HG02870 (cell line): ENCODE data around the gene EPB41L1.

Experiments used
- ATAC-seq: cut with Tn5 transposase; IDR thresholded peaks from one replicate; pipeline ENCODE4 v1.9.1; 2021; ENCODE audit warnings: mild to moderate bottlenecking, moderate library complexity; ENCODE audit not compliant: unreplicated experiment

EPB41L1 gene

DNA sequence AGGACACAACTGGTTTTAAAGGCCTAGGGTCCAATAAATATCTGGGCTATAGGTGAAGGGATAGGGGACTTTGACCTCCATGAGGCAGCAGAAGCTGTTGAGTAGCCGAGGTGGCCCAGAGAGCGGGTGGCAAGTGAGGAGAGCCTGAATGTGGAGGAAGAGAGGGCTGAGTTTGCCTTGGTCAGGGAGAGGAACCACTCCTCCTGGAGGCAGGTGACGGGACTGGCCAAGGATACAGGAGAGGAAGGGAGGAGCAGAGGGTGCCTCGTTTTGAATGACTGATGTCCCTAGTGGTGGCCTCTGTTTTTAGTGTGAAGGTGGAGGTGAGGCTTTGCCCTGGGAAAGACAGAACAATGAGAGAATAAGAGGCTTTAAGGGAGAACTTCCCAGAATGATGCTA is 62.7 kb downstream of the EPB41L1 start:
- no peak for ATAC-seq

DNA sequence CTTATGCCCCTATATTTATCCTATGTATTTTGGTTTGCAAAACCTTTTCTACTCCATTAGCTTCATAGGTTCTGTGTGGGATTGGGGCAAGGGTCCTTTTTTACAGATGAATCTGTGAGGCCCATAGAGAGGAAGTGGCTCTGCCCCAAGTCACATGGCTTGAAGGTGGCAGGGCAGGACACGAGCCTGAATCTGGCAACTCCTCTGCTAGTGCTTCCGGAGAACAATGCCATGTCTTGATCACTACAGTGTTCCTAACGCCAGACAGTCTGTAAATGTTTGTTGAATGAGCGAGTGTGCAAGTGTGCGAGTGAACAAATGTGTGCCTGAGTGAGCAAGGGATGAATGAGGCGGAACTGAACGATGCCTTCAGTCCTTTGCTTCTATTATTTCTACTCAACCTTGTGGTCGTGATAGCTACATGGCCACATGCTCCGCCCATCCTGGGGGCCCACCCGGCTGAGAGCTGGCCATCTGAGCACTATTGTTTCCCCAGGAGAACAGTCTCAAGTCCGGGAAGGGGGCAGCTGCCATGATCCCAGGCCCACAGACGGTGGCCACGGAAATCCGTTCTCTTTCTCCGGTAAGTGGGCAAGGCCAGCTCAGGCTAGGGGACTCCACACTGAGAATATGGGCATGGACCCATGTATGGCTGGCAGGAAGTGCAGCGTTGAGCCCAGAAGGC is 64.0 kb downstream of the EPB41L1 start:
- ATAC-seq: no peak

DNA sequence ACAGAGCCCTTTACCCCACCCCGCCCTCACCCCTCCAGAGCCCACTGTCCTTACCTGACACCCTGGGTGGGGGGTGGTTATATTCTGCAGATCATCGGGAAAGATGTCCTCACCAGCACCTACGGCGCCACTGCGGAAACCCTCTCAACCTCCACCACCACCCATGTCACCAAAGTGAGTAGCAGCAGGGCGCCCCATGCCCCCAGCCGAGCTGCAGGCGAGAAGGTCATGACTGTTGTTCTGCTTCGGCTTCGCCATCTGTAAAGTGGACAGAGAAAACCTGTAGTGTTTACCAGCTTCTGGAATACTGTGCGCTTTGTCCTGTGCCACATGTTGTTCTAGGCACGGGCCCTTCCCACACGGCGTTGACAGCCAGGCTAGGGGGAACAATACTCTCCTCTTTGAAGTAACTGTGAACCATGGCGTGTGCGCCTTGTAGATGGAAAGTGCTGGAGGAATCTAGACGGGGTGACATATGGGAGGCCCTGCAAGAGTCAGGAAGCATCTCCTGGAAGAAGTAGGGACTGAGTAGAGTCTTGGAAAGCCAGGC is 65.2 kb downstream of the EPB41L1 start:
- no peak for ATAC-seq

DNA sequence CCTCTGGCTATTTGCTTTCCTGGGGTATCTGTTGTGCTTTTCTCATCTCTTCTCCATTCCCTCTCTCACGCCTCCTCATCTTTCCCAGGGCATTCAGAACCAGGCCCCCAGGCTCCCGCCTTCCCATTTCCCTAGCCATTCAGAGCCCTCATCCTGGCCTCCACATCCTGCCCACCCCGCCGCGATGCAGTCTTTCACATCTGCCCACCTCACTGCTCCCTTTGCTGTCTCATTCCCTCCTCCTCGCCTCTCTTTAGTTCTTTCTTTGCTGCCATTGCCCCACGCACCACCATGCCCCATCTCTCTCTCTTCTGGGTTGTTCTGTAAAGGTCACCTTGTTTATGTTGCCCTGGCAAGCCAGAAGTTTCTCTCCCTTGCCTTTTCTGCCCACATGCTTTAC is 71.1 kb downstream of the EPB41L1 start:
- ATAC-seq: no peak

DNA sequence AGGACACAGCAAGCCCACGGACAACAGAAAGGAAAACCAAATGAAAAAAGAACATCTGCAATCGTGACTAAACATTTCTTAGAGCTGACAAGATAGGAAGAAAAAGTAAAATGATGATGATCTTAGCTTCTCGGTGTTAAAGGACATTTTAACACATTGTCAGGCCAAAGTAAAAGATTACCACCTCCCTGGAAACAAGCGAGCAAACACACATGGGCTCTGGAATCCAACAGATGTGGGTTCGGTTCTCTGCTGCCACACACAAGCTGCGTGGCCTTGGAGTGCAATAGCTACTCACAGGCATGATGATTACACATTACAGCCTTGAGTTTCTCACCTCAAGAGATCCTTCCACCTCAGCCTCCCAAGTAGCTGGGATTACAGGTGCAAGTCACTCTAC is 74.2 kb downstream of the EPB41L1 start:
- no peak for ATAC-seq

DNA sequence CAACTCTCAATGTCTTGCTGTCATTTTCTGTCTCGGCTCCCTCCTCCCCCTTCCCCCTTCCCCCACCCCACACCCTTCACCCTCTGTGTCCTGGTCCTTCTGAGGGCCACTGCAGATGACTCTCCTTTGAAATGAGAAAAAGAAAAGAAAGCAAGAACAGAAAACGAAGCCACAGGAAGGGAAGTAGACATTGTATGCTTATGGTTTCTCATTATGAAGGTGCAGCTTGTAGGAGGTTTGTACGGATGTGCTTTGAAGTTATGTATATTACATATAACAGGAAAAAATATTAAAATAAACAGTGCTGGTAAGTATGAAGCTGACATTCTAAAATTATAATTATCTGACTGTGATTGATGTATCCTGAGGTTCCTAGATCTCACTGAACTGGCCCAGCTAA is 75.5 kb downstream of the EPB41L1 start:
- ATAC-seq: no peak

DNA sequence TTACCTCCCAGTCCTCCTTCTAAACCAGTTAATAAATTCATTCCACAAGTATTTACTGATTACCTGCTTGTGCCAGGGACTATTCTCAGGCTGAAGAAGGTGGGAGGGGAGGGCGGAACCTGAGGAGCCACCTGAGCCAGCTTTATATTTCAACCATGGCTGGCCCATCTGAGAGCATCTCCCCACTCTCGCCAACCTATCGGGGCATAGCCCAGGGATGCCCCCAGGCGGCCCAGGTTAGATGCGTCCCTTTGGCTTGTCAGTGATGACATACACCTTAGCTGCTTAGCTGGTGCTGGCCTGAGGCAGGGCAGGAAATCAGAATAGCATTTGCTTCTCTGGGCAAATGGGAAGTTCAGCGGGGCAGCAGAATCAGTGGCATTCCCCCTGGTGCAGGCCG is 76.8 kb downstream of the EPB41L1 start:
- ATAC-seq: no peak

DNA sequence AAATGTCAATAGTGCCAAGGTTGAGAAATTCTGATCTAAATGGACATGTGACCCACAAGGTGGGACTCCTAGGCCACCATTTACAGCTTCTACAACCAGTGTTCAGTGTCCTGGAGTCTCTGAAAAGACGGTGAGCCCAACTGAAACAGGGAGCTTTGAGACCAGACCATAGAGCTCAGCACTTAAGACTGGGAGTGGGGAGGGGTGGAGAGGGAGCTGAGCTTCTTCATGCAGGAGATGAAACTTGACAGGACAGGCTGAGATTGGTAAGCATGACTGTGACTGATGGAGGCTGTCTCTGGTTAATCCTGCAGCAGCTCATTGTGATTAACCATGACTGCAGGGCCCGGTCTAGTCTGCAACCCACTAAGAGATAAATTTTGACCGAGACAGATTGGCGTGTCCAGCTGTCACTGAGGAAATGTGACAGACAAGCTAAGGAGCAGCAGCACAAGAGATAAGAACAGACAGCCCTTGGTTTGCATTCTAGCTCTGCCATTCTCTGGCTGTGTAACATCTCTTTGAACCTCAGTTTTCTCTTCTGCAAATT is 80.3 kb downstream of the EPB41L1 start:
- ATAC-seq: no peak

DNA sequence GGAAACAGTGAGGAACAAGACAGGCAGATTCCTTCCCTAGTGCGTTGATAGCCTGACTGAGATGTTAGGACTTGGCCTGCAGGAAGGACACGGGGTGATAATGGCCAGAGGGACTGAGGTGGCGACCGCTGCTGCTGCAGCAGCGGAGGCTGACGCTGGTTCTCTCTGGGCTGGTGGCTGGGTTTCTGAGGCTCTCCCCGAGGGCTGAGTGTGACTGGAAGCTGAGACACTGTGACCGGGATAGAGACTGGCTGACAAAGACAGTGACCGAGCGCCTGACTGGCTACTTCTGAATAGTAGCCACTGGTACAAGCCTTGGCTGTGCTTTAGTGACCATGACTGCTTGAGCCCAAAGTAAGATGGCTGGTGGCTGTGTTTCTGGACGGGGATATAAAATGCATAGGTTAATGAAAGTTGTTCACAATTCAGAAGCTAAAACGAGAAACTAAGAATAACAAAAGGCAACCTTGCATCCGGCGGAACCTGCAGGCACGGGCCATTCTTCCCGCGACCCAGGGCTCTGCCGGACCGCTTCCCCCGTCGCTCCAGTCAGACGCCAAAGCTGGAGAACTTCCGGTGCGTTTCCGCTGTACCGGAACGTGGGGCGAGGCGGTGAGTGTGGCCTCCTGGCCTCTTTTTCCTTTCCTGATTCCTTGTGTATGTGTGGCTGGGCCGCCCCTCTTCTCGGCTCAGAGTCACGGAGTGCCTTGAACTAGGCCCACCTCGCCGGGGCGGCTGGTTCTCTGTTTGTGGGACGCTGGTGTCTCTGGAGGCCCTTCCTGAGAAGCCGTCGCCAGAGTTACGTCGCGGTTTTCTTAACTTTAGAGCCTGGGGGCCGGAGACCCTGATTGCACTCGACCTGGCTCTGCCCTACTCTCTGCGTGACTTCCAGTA is 81.6 kb downstream of the EPB41L1 start, which contains the start of gene AAR2:
TSS of gene AAR2 (plus strand) at position 587 of the 894 bp plus-strand sequence. CDS start 3,391 bp downstream, outside the sequence.
- no peak for ATAC-seq

DNA sequence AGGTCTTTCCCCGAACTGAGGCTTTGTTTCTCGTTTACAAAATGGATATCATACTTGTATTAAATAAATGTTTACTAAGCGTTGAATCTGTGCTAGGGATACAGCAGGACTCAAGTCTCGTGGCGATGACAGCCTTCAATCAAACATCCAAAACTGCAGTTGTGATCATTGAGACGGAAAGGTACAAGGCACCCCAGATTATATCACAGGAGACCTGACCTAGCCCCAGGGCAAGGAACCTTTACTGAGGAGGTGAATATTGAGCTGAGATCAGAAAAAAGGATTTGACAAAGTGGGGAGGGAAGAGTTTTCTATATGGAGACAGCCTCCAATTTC is 82.2 kb downstream of the EPB41L1 start:
- ATAC-seq: no peak

DNA sequence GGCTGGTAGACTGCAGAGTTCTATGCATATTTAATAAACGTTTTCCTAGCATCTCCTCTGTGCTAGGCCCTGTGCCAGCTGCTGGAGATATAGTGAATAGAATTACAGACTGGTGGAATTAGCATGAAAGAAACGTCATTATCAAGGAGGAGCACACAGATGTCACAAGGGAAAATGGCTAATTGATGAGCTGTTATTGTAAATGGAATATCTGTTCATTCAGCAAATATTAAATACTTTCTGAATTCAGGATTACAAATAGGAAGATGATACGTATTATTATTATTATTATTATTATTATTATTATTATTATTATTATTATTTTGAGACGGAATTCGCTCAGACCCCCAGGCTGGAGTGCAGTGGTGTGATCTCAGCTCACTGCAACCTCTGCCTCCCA is 82.9 kb downstream of the EPB41L1 start:
- no peak for ATAC-seq

DNA sequence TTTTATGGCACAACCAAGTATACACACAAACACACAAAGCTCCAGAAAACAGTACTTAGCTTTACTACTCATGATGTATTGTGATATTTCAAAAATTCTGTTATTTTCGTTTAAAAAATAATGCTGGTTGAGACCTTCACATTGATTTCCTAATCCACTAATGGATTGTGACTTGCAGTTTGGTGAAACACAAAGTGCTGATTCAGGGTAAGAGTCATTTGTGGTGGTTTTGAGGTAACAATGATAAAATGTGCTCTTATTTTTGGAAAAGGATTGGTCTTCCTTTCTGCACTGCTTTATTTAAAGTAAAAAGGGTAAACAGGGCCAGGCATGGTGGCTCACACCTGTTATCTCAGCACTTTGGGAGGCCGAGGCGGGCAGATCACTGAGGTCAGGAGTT is 83.6 kb downstream of the EPB41L1 start:
- no peak for ATAC-seq

DNA sequence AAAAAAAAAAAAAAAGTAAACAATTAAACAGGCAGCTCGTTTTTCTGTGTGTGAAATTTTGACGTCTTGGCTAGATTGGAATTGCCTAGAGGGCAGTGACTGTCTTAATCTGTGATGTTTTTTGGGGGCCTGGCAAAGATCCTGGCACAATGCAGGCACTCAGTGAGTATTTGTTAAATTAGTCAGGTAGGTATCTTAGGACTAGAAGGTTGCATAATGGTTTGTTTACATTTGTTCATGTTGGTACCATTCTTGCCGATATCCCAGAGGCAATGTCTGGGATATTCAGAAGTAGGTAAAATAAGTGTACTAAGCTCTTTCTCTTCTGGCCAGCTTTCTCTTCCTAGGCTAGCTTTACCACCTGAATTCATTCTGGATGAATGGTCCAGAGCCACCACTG is 84.2 kb downstream of the EPB41L1 start:
- no peak for ATAC-seq

DNA sequence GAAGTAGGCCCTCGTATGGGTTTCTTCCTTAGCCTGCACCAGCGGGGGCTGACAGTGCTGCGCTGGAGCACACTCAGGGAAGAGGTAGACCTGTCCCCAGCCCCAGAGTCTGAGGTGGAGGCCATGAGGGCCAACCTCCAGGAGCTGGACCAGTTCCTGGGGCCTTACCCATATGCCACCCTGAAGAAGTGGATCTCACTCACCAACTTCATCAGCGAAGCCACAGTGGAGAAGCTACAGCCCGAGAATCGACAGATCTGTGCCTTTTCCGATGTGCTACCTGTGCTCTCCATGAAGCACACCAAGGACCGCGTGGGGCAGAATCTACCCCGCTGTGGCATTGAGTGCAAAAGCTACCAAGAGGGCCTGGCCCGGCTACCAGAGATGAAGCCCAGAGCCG is 85.5 kb downstream of the EPB41L1 start:
- no peak for ATAC-seq

DNA sequence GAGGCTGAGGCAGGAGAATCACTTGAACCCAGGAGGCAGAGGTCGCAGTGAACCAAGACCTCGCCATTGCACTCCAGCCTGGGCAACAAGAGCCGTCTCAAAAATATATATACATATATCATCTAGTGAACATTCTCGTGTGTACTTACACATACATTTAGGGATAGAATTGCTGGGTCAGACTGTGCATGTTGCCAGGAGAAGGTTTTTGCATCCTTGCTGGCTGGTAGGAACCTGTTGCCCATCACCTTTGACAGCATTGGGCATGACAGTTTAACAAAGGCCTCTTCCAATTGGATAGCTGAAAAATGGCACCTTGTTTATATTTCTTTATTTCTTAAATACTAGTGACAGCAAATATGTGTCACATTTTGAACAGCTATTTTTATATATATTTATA is 87.1 kb downstream of the EPB41L1 start:
- ATAC-seq: no peak

DNA sequence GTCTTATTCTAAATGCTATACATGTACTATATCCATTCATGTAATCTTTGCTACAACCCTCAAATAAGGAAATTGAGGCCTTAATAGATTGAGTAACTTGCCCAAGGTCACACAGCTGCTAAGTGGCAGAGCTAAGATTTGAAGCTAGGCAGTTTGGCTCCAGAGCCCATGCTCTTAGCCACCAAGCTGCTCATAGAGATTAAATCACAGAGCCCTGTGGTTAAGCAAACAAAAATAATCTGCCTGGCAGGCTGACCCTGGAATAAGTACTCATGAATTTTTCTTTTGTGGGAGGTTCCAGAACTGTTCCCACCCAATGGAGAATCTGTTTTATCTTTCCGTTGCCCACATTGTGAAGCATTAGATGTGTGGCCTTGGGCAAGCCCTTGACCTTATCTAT is 89.2 kb downstream of the EPB41L1 start:
- no peak for ATAC-seq

DNA sequence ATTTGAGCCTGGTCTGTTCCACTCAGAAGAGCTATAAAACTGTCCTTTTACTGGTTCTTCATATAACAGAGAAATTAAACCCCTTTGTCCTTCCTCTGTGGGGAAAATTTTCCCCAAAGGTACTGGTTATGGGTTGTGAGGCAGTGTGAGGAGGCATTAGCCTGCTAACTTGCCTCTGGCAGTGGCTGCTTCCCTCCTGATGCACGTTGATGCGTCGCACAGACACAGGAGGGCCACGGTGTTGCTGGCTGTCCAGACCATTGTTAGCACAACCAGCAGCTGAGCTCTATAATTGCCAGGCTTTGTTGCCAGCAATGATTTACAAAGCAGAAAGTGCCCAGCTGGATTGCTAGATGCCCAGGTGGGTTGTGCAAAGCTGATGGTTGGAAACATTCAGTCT is 91.9 kb downstream of the EPB41L1 start:
- ATAC-seq: no peak

DNA sequence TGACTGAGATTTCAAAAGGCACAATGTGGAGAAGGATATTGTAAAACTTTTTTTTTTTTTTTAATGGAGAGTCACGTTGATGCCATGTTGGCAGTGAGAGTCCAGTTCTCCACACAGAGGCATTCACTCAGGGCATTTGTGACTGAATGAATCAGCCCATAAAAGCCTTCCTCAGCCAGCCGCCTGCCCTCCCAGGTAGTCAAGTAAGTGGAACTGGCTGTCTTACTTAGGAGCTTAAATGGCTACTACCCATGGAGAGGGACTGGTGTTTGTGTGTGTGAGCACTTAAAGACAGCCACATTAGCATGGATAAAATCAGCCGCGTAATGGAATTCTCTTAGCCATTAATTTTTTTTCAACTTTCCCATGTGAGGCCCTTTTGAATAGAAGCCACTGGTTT is 94.3 kb downstream of the EPB41L1 start:
- ATAC-seq: no peak

DNA sequence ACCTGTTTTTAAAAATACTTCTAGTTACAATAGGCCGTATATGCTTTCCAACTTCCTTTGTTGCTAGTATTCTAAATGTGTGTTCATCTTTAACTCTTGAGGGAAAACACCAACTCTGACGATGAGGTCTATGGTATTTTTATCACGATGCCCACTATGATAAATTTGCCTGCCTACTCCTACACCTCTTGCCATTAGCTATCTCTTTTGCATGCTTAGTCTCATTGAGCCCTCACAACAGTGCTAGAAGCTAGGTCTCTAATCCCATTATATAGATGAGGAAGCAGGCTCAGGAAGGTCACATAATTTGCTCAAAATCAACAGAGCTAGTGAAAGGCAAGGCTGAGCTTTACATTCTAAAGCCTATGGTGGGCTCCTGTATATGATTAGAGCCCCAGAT is 94.9 kb downstream of the EPB41L1 start:
- ATAC-seq: no peak

DNA sequence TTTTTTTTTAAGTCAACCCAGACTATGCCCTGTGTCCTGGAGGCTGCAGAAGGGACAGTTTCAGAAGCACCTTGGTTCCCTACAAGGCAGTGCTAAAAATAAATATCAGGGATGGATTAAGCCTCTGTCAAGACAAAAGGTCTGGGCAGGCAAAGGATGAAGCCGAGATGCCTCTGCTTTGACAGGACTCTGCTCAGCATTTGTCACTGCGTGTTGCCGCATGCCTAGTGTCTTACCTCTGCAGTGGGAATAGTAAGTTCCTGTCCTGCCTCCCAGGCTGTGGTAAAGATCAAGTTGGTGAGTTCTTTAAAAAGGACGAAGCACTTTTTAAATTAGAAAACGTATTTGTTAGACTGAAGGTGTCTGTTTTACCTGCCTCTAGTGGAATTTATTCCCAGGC is 96.9 kb downstream of the EPB41L1 start:
- ATAC-seq: no peak

DNA sequence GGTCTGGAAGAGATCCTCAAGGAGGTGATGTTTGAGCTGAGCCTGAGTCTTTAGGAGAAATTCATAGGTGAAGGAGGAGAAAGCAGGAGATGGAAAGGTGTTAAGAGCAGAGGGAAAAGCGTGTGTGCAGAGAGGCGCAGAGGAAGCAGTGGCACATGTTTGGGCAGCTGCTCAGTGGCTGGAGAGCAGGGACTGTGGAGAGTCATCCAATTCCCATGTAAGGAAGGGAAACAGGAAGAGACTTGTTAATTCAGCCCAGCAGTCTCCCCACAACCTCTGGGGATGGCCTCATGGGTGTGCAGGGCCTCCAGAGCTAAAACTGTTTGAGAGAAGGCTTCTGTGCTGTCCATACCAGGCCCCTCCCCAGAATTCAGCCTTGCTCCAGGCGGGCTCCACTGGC is 98.0 kb downstream of the EPB41L1 start:
- no peak for ATAC-seq

DNA sequence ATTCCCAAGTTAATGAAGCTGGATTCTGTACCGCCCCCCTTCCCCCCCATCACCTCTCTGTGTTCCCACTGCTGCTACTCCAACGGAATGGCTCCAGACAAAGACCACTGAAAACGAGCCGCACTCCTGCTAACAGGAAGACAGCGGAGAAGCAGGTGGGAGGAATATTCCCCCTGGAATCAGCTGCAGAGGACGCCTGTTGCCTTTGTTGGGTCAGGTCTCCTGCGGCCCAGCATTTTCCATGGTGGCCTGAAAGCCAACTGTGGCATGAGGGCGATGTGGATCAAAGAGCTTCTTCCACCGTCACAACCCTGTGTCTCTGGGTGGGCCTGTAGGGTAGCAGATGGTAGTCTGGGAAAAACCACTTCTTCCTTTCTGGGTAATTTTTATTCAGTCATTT is 98.5 kb downstream of the EPB41L1 start:
- no peak for ATAC-seq
